ENCODE data around the gene HTR2B.
"Not testable (repeated sequence)": the region's sequence is repeated elsewhere in the genome, so short reads cannot be mapped to it uniquely, and the experiment has no call there.

The HTR2B gene

DNA sequence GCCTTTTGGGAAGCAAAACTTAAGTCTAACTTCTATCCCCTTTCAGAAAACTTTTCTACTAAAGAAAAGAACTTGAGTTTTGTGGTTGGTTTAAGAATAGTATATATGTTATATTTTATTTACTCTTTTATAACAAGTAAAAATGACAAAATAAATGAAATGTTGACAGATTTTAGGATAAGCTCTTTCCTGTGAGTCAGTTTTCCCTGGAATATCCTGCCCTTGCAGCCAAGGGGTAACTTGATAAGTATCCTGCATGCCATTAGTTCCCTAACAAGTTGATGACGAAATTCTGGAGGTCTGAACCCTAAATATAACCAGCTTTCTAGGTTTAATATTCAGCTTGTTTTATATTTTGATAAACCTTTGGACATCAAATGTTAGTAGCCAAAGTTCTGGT is 7.3 kb upstream of the HTR2B start:
- no peak for DNase-seq

DNA sequence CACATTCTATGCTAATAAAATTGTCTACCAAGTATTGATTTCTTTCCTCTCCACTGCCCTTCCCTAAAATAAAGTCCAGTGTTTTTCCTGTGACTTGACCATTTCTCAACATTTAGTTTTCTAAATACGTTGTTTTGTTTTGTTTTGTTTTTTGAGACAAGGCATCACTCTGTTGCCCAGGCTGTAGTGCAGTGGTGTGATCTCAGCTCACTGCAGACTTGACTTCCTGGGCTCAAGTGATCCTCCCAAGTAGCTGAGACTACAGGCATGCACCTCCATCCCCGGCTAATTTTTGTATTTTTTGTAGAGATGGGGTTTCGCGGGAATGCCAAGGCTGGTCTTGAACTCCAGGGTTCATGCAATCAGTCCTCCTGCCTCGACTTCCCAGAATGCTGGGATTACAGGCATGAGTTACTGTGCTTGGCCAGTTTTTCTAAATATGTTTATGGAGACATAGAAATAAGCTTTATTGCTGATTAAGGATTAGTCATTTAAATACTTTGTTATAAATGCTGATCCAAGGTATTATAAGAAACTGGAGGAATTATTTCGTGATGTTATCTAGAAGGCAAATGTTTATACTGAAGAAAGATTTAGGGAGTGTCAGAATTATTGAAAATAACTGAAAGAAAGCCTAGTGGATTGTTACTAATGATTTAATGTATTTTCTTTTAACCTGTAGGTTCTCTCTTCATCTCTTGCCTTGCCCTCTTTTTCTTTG is 5.7 kb upstream of the HTR2B start:
- DNase-seq = no peak

DNA sequence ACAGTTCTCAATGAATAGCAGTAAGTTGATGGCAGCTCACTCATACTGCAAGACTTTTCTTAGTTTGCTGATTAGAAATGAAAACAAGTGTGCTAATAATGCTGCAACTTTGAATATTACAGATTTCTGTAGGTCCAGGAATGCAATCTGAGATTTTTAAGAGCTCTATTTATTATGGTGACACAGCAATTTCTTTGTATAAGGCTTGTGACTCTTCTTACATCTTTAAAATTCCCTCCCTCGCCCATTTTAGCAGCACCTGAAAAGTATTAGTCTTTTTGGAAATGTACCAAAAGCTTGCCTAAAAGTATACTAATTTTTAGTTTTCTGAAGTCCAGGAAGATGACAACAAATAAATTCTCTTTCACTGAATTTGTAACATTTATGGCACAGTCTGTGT is 4.4 kb upstream of the HTR2B start:
- no peak for DNase-seq

DNA sequence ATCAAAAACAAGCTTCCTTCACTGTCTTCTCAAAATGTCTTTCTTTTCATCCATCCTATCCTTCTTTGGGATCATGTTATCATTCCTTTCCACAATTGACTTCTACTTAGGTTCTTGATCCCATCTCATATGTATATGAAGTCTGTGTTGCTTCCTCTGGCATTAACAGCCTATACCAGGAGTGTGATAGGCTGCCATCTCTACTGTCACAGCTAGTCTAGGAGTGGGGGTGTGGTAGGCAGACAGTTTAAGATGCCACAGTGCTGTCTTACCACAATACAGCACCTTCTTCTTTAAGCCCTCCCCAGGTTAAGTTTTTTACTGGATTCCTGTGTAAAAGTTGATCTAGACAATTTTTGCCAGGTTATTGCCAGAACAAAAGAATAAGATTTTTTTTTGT is 3.7 kb upstream of the HTR2B start:
- DNase-seq = no peak

DNA sequence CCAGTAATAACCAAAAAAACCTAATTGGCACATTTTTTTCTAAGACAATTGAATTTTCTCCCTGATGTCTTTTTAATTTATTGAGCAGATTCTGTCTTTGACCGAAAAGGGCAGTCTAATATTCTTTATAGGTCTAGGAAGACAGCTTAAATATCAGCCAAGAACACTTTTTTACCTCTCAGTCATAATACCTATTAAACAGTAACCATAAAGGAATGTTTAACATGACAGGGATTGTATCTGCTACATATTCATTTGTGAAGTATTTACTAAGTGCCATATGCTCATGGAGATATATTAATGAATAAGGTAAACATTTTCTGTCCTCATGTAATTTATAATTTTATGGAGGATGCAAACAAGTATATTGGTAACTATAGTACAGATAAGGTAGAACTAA is 3.1 kb upstream of the HTR2B start:
- DNase-seq = no peak

DNA sequence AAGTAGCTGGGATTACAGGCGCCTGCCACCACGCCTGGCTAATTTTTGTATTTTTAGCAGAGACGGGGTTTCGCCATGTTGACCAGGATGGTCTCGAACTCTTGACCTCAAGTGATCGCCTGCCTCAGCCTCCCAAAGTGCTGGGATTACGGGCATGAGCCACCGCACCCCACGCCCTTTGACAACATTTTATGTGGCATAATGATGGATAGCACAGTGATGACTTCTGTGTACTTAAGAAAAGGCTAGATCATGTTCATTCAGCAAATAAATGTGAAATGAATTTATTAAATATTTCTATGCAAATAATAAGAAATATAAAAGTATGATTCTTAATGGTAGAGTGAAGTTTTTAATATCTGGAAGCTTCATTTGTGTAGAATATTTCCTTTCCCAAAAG is 2.6 kb upstream of the HTR2B start:
- DNase-seq = no peak

DNA sequence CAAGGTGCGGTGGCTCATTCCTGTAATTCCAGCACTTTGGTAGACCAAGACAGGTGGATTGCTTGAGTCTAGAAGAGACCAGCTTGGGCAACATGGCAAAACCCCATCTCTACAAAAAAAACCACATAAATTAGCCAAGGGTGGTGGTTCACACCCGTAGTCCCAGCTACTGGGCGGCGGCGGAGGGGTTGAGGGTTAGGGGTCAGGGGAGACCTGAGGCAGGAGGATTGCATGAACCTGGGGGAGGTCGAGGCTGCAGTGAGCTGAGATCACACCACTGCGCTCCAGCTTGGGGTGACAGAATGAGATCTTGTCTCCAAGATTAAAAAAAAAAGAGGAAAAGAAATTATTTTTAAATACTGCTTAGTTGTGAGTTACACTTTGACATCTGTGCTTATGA is 1.3 kb upstream of the HTR2B start:
- DNase-seq = no peak

DNA sequence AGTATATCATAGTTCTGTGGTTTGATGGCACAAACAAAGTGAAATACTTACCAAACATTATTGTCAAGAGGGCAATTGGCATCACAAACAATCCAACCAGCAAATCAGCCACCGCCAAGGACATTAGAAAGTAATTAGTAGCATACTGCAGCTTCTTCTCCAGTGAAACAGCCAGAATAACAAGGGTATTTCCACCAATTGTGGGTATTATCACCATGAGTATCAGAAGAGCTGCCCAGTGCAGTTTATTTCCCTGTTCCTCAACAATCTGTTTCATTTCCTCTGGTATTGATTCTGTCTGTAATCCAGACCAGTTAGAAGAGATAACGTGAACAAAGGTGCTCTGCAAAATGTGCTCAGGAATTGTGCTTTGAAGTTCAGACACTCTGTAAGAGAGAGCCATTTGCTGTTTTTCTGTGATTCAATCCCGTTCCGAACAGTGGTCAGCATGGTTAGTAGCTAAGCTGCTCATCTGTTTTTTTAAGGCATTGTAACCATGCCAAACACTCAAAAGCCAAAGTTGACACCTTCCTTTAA is 1.4 kb downstream of the HTR2B start:
- DNase-seq = no peak

DNA sequence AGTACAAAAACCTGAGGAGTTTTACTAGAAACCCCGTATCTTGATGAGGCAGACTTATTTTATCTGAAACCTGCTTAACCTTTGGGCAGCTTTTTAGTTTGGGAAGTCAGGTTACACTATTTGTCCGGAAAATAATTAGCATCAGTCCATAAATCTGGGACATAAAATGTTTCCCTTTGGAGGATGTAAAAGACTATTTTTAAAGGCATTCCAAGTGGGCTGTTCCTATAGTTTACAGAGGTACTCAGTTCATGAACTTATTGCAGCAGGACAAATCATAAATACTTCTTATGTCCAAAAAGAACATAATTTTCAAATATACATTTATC is 6.3 kb downstream of the HTR2B start:
- DNase-seq = no peak

DNA sequence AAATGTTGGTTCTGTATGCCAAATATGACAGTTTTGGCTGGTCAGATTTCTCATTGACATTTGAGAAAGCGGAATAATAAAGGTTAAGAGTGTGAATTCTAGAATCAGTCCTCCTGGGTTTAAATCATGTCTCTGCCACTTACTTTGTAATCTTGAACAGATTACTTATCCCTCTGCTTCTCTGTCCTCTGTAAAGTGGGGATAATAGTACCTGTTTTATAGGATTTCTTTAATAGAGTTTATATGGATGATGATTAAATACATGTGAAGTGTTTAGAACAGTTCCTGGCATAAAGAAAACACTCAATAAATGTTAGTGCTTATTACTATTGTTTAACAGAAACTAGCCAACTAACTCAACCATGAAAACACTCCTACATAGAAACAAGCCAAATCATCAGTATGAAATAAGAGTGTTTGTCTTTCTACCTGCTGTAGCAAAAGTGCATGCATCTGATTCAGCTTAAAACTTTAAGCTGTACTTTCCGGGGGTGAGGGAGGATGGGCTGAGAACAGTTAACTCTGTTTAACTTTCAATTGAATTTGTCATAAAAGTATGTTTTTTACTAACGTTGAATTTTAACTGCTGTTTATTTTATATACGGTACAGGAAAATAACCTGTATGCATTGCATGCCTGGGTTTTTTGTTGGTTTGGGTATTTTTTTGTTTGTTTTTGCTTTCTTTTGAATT is 6.8 kb downstream of the HTR2B start:
- no peak for DNase-seq

DNA sequence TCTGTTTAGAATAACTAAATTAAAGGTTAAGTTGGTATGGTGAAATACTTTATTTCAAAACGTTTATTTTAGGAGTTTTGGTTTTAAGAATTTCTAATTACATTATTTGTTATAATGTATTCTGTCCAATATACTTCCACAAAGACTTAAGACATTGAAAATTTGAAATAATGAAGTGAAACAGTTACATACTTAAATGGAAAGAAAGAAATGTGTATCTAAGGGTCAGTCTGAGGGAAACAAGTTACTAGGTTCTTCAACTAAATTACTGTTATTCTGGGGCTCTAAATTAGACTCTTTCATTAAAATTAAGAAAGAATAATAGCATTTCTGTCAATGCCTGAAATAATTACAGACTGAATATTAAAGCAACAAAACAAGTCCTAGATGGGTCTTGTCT is 7.7 kb downstream of the HTR2B start:
- no peak for DNase-seq

DNA sequence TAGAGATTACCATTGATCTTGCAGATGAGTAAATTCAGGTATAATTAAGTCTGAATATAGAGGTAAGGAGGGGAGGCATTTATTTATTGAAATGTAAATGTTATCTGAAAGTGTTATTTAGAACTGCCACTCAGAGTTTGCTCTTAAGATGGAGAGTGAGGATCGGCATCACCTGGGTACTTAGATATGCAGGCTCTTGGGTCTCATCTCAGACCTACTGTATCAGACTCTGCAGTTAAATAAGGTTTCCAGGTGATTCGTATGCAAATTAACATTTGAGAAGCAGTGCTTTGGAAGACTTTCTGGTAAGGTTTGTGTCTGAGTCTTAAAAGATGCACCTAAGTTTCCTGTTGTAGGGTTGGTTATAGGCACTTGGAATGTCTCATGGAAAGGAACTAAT is 9.2 kb downstream of the HTR2B start:
- DNase-seq = no peak

DNA sequence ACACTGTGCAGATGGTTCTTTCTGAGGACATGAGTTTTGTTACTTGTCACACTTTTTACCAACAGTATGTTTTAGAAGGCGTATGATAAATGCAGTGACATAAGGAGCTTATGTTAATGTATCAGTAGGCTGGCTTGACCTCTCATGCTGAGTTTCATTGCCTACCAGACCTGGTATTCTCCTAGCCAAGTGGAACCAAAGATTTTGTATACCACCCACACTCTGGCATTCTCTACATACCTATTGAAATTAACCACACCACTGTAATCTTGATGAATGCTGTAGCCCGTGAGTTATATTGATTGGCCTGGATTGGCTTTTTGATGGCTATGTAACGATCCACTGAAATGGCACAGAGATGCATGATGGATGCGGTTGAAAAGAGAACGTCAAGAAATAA is 11.4 kb downstream of the HTR2B start:
- no peak for DNase-seq

DNA sequence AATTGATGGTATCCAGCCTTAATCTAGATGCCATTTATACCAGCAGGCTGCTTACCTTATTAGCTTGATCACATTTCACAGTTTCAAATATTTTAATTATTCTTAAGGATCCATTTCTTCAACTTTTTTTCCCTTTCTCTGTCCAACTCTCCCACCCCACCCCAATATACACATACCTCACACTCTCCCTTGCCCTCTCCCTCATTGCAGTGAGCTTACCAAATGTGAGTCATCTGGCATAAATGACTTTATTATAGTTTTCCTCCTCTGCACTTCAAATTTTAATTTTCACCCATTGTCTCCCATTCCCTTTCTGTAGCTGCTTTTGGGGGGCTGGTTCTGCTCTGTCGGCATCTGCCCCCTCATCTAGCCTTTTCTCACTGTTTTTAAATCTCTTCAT is 12.9 kb downstream of the HTR2B start:
- no peak for DNase-seq

DNA sequence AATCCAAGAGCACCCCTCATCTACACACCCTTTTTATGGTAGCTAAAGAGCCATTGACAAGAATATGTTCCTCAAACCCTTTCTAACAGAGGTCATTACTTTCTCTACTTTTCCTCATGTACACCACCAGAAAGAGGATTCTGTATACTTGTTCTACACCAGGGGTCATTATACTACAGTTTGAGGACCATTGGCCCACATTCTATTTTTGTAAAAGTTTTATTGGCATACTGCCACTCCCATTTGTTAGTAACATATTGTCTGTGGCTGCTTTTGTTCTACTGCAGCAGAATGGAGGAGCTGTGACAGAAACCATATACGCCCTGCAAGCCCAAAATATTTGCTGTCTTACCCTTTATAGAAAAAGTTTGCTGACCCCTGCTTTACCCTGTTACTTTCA is 14.3 kb downstream of the HTR2B start:
- DNase-seq = no peak

DNA sequence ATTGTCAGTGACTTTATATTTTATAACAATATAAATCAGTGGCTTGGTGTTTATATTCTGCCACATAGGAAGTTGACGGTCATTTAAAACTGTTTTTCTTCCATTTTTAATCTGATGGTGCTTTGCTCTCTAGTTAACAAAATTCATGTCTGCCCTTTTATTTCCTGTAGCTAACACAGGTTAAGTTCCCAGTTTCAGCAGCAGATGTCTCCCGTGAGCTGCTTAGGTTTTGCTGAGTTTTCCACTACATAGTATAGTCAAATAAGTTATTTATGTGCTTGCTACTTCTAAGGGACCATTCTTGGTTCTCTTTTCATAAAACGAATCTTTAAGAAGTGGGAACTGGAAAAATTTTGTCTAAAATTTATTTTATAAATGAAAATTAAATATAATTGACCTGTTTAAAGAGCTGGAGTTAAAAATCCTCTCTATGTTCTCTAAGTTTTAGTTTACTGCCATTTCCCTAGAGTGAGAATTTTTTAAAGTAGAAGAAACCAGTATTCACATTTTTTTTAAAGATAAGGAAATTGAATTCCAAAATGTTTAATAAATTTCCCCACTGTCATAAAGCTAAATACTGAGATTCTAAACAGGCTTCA is 20.6 kb downstream of the HTR2B start:
- peak; percentile 59 to 63 for DNase-seq

DNA sequence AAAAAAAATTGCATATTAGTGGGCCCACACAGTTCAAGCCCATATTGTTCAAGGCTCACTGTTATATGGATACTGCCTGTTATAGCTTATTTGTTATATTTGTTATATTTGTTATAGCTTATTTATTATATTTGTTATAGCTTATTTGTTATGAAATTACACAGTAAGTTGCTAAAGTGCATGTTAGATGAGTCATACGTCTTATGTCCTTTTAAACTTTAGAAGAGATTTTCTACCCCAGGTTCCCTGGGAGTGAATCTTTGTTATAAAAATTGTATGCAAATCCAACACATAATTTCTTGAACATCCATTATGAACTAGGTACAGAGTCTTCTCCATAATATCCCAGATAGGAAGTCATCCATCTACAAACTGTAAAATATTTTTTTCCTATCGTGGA is 22.1 kb downstream of the HTR2B start:
- DNase-seq = no peak

DNA sequence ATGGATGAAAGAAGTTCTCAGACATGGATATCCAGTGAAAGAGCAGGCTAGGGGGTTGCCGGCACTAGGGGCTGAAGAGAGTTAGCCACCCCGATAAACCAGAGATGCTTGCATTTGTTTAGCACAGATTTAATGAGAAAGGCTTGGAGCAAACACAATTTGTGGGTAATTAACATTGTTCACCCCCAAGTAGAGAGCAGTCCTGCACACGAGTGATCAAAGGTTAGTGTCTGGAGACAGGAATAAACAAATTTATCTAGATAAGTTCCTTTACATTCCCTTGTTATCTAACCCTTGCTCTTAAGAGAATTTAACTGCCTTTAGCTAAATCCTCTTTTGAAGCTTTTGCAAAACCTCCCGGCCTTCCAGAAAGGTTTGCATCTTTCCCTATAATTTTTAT is 23.9 kb downstream of the HTR2B start:
- DNase-seq = no peak

DNA sequence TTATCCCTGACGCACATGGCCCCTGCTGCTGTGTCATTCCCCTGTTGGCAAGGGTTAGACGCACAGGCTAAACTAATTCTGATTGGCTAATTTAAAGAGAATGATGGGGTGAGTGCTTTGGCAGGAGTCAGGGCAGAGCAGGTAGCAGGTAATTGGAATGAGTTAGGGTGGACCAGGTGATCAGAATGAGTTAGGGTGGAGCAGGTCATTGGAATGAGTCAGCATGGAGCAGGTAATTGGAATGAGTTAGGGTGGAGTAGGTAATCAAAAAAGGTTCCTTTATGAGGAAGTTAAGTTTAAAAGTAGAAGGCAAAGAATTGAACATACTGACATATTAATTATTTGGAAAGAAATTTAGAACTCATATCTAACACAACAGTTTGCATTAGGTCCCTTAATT is 24.5 kb downstream of the HTR2B start:
- not testable (repeated sequence) for DNase-seq

DNA sequence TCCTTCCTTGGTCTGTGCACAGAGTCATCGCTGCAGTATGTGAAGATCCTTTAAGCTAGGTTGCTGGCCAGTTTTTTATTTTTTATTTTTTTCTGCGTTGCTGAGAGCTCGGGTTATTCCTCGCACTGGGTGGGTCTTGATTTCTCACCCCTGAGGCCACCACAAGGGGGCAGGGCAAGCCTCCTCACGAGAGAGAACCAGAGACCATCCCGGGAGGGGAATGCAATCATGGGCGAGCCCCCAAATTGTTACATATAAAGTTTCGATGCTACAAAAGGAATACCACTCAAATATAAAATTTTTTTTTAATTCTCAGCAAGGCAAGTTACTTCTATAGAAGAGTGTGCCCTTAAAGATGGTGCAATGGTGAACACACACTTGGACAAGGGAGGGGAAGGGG is 24.9 kb downstream of the HTR2B start:
- no peak for DNase-seq

DNA sequence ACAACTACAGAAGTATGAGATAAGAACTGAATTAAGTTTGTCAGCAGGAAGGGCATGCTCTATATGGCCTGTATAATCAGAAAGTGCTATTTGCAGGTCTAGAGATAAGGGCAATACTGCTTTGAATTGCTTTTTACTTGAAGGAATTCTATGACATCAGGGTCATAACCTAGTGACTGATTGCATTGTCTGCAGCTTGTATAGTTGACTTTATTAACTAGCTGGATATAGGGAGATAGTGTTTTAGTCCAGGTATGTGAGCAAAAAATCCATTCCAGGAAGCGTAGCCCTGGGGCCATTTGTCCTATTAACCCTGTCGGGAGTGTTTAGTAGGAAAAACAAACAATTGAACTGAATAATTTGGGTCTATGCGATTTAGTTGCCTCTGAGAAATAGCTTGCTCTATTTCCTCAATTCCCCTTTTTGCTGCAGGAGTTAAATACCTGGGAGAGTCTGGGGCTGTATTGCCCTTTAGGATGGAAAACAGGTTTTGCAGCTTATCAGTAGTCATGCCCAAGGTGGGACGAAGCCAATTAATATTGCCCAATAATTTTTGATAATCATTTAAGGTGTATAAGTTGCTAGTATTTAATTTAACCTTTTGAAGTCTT is 30.0 kb downstream of the HTR2B start:
- DNase-seq = no peak

DNA sequence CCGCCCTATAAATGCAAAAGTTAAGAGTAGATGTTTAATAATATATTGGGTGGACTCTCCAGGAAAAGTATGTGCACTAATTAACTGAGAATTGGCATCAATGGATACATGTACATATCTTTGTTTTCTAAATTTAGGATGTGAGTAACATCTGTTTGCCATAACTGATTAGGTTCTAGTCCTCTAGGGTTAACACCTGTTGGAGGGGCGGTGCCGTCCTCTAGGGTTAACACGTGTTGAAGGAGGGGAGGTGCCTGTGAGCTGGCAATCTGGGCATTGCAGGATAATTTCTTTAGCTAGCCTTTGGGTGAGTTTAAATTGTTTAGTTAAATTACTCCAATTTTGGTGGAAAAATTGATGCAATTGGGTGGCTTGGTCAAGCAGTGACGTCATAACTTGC is 30.9 kb downstream of the HTR2B start:
- DNase-seq = no peak

DNA sequence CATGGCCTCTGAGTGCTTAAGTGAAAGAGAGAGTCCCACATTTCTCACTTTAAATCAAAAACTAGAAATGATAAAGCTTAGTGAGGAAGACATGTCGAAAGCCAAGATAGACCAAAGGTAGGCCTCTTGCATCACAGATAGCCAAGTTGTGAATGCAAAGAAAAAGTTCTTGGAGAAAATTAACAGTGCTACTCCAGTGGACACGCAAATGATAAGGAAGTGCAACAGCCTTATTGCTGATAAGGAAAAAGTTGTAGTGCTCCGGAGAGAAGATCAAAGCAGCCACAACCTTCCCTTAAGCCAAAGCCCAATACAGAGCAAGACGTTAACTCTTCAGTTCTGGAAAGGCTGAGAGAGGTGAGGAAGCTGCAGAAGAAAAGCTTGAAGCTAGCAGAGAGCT is 36.1 kb downstream of the HTR2B start:
- DNase-seq = no peak

DNA sequence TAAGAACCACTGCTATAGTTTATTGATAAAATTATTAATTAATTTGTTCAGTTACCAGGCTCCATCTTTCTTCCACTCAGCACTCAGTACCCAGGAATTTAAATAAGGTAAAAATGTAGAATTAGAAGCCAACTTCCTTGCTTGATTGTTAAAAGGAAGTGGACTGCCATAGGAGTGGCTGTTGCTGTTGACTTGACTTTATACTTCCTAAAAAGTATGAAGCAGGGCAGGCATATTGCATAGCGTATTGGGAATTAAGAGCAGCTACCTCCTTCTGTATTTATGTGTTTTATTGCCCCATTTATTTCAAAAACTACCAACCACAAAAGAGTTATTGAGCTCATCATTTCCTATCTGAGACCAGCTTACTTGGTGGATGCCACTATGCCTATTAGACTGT is 40.3 kb downstream of the HTR2B start:
- no peak for DNase-seq
